ENCODE data around the gene TBK1.
A peak's percentile ranks its signal among the peaks of the same experiment; 100 is the strongest.

Gene TBK1

DNA sequence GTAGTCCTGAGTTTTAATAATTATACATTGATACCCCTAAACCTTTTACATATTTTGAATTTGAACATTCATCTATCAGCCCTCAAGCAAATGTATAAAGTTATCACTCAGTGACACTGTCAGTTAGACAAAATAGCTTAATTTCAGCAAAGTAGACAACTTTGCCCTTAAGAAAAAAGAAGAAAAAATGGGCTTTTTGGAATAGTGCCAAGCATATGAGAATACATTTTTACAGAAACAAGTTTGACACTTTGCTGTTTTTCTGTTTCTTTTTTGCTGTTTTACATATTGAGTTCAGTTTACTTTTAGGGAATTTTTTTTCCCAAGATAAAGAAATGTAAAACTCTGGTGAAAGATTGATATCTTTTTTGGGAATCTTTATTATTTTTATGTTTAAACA is 14.3 kb downstream of the TBK1 start:
- Mint-ChIP-seq H3K36me3 (peaks cover 8% of the 10 kb centered on the region), H3K27ac (no peak overlapping the region), H3K4me3 (no peak overlapping the region), H3K27me3 (no peaks in the 10 kb centered on the region), H3K9me3 (ENCODE audit: low read depth) (no peaks in the 10 kb centered on the region), H3K4me1 (ENCODE audit: low read depth) (no peaks in the 10 kb centered on the region)

DNA sequence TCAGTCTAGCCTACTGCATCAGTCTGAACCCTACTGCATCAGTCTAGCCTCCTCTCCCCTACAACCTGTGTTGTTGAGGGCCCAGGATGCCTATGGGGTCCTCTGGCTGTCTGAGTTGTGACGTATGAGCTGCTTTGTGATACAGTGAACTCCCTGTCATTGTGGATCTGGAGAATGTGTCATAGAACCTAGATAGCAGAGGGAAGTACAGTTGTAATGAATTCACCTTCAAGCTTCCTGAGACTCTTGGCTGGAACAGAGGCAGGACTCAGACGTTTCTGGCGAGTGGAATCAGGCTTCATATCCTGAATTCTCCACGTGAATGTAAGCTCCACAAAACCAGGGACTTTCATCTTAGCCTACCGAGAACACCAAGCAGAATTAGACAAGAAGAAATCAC is 17.0 kb downstream of the TBK1 start:
- Mint-ChIP-seq H3K9me3 (ENCODE audit: low read depth) (no peaks in the 10 kb centered on the region), H3K4me3 (no peak overlapping the region), H3K4me1 (ENCODE audit: low read depth) (no peaks in the 10 kb centered on the region), H3K27ac (no peak overlapping the region), H3K27me3 (no peaks in the 10 kb centered on the region), H3K36me3 (peaks cover 13% of the 10 kb centered on the region)

DNA sequence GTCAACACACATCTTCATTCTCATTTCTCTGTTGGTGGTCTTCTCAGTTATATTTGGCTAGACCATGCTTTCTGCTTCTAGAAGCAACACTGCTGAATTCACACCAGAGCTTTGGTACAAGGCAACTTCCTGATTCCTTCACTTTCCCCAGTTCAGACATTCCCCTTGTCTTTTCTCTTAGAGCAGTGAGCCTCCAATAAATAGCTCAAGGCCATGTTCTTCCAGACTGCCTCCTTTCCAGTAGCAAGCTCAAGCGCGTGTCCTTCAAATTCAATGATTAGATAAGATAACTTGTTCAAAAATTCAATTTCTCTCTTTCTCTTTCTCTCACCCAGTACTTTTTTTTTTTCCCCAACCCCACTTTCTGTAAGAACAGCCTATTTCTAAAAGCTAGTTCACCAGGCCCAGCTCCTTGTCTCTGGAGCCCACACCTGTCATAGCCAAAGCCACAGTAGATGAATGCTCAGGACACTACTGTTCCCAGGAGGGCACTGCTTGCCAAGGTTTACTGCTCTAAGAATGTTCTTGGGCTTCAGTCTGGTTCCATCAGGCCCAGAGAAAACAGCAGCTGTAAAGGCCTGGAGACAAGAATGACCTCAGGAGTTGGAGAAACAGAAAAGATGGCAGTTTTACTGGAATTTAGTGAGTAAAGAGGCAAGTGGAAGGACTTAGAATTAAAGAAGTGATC is 17.7 kb downstream of the TBK1 start:
- no peaks in the 10 kb centered on the region for H3K9me3 Mint-ChIP-seq (ENCODE audit: low read depth)
- no peaks in the 10 kb centered on the region for H3K4me1 Mint-ChIP-seq (ENCODE audit: low read depth)
- H3K4me3 Mint-ChIP-seq = no peak overlapping the region
- no peak overlapping the region for H3K27ac Mint-ChIP-seq
- no peaks in the 10 kb centered on the region for H3K27me3 Mint-ChIP-seq
- H3K36me3 Mint-ChIP-seq = peaks cover 13% of the 10 kb centered on the region

DNA sequence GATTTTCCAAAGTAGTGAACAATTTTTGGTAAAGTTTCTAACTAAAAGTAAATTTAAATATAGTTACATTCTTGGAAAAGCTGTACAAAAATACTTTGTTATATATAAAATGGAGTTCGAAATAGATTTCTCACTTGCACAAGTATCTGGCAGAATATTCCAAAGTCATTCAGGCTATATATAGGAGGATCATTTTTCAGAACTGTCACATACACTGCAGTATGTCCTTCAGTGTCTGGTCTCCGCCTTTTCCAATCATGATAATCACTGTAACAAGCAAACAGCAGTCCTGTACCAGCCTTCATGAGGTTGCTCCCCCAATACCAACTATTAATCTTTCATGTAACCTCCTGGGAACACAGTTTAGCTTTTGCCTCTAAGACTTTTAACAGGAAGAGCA is 18.6 kb downstream of the TBK1 start:
- Mint-ChIP-seq H3K9me3 (ENCODE audit: low read depth) (no peaks in the 10 kb centered on the region), H3K4me3 (no peak overlapping the region), H3K4me1 (ENCODE audit: low read depth) (no peaks in the 10 kb centered on the region), H3K27ac (no peak overlapping the region), H3K27me3 (no peaks in the 10 kb centered on the region), H3K36me3 (peaks cover 15% of the 10 kb centered on the region)

DNA sequence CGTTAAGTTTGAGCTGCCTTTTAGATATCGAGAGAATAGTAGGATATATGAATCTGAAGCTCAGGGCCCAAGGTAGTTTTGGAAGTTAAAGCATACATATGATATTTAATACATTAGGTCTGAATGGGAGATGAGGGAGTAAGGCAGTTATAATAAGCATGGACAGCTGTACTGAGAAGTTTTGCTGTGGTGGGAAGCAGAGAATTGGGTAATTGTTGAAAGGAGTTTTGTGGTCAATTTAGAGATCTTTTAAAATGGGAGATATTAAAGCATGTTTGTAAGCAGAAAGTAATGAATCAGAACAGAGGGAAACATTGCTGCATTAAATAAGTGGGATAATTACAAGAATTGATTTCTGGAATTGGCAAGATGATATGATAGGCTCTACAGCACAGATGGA is 21.3 kb downstream of the TBK1 start:
- no peaks in the 10 kb centered on the region for H3K4me1 Mint-ChIP-seq (ENCODE audit: low read depth)
- H3K27me3 Mint-ChIP-seq = no peaks in the 10 kb centered on the region
- no peak overlapping the region for H3K27ac Mint-ChIP-seq
- no peaks in the 10 kb centered on the region for H3K9me3 Mint-ChIP-seq (ENCODE audit: low read depth)
- no peak overlapping the region for H3K4me3 Mint-ChIP-seq
- H3K36me3 Mint-ChIP-seq = peaks cover 22% of the 10 kb centered on the region

DNA sequence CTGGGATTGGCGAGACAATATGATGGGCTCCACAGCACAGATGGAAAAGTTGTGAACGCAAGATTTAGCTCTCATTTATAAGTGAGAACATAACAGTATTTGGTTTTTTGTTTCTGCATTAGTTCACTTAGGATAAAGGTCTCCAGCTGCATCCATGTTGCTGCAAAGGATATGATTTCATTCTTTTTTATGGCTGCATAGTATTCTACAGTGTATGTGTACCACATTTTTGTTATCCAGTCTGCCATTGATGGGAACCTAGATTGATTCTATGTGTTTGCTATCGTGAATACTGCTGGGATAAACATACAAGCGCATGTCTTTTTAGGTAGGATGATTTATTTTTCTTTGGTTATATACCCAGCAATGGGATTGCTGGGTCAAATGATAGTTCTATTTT is 23.6 kb downstream of the TBK1 start:
- Mint-ChIP-seq H3K4me1 (ENCODE audit: low read depth) (no peaks in the 10 kb centered on the region), H3K27me3 (no peaks in the 10 kb centered on the region), H3K4me3 (no peak overlapping the region), H3K36me3 (peaks cover 26% of the 10 kb centered on the region), H3K9me3 (ENCODE audit: low read depth) (no peaks in the 10 kb centered on the region), H3K27ac (no peak overlapping the region)

DNA sequence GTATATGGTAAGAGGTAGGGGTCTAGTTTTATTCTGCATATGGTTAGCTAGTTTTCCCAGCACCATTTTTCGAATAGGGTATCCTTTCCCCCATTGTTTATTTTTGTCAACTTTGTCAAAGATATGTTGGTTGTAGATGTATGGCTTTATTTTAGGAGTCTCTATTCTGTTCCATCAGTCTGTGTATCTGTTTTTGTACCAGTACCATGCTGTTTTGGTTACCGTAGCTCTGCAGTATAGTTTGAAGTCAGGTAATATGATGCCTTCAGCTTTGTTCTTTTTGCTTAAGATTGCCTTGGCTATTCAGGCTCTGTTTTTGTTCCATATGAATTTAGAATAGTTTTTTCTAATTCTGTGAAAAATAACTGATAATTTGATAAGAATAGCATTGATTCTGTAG is 24.9 kb downstream of the TBK1 start:
- no peaks in the 10 kb centered on the region for H3K4me1 Mint-ChIP-seq (ENCODE audit: low read depth)
- H3K9me3 Mint-ChIP-seq (ENCODE audit: low read depth) = no peaks in the 10 kb centered on the region
- no peak overlapping the region for H3K27ac Mint-ChIP-seq
- H3K27me3 Mint-ChIP-seq = no peaks in the 10 kb centered on the region
- no peak overlapping the region for H3K4me3 Mint-ChIP-seq
- H3K36me3 Mint-ChIP-seq = peaks cover 21% of the 10 kb centered on the region

DNA sequence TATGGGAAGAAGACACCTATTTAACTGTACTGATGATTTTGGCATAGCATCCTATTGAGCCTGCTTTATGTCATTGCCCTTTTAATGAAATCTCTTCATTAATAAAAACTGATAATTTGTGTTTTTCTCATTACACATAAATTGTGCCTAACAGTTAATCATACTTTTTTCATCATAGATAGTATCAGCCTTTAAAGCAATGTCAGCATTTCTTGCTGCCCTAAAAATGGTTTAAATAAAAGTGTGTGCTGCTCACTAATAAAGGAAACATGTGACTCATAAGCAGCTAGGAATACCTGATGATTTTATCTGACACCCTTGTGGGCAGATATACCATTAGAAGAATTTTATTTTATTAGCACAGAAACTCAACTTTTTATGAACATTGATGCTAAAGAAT is 26.7 kb downstream of the TBK1 start:
- no peak overlapping the region for H3K4me3 Mint-ChIP-seq
- no peaks in the 10 kb centered on the region for H3K27me3 Mint-ChIP-seq
- peaks cover 25% of the 10 kb centered on the region for H3K36me3 Mint-ChIP-seq
- H3K9me3 Mint-ChIP-seq (ENCODE audit: low read depth) = no peaks in the 10 kb centered on the region
- H3K4me1 Mint-ChIP-seq (ENCODE audit: low read depth) = no peaks in the 10 kb centered on the region
- no peak overlapping the region for H3K27ac Mint-ChIP-seq

DNA sequence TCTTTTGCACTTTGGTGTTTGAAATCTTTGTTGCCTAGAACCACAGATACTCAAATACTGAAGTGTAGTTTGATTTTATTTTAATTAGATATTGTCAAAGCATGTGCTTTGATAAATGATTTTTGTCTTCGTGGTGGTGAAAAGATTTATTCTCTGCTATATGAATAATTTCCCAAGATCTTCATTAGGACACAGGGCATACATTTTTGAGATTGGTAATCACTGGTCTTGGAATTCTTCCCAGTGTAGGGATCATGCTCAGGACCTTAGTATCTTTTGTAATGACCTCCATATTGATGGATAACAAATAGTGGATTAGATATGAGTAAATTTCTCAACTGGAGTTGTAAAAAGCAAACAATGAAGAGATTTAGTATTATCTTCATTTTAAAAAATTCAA is 28.2 kb downstream of the TBK1 start:
- H3K36me3 Mint-ChIP-seq = peaks cover 25% of the 10 kb centered on the region

DNA sequence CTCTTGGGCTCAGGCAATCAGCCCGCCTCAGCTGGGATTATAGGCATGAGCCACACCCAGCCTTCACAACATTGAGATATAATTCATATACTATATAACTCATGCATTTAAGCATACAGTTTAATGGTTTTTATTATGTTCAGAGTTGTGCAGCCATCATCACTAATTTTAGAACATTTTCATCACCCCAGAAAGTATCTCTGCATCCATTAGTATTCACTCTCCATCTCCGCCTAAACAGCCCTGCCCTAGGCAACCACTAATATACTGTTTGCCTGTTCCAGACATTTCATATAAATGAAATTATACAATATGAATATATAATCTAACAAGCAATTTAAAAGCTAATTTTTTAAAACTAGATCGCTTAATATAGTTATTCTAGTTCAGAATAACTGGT is 34.7 kb downstream of the TBK1 start:
- Mint-ChIP-seq H3K36me3 (peaks cover 9% of the 10 kb centered on the region), H3K27ac (no peak overlapping the region), H3K9me3 (ENCODE audit: low read depth) (no peaks in the 10 kb centered on the region), H3K4me1 (ENCODE audit: low read depth) (peaks cover 2% of the 10 kb centered on the region), H3K27me3 (no peaks in the 10 kb centered on the region), H3K4me3 (no peak overlapping the region)

More for the DNA sequence above, 28.2 kb downstream of the TBK1 start:
- Mint-ChIP-seq H3K27ac (no peak overlapping the region), H3K4me1 (ENCODE audit: low read depth) (no peaks in the 10 kb centered on the region), H3K27me3 (no peaks in the 10 kb centered on the region), H3K4me3 (no peak overlapping the region), H3K9me3 (ENCODE audit: low read depth) (no peaks in the 10 kb centered on the region)

DNA sequence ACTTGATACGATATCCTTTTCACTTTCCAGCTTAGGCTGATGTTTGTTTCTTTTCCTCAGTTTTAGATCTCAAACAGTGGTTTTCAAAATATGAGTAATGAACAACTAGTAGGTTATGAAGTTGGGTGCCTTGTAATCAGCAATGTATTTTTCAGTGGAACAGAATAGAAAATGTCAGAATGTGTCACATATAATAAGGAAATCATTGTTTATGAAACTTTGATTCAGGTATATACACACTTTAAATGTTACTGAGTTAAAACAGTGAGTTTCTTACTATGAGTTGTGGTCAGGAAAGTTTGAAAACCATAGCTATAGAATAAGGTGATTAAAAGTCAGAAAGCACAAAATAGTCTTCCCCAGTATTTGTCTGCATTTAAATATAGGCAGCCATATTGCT is 39.8 kb downstream of the TBK1 start:
- H3K27me3 Mint-ChIP-seq = no peaks in the 10 kb centered on the region
- H3K27ac Mint-ChIP-seq = no peak overlapping the region
- H3K36me3 Mint-ChIP-seq = peaks cover 7% of the 10 kb centered on the region
- no peaks in the 10 kb centered on the region for H3K9me3 Mint-ChIP-seq (ENCODE audit: low read depth)
- H3K4me3 Mint-ChIP-seq = no peak overlapping the region
- peaks cover 13% of the 10 kb centered on the region for H3K4me1 Mint-ChIP-seq (ENCODE audit: low read depth)

DNA sequence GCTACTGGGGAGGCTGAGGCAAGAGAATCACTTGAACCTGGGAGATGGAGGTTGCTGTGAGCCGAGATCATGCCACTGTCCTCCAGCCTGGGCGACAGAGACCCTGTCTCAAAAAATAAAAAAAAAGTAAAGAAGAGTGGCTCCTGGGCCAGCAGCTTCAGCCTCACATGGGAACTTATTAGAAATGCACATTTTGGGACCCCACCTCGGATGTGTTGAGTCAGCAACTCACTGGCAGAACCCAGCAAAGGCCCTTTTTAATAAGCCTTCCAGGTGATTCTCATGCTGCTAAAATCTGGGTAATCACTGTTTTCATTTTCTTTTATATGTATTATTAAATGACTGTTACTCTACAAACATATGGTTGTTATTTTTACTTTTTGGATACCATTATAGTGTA is 41.6 kb downstream of the TBK1 start:
- Mint-ChIP-seq H3K4me1 (ENCODE audit: low read depth) (peaks cover 13% of the 10 kb centered on the region), H3K36me3 (peaks cover 7% of the 10 kb centered on the region), H3K9me3 (ENCODE audit: low read depth) (no peaks in the 10 kb centered on the region), H3K27ac (no peak overlapping the region), H3K4me3 (no peak overlapping the region), H3K27me3 (no peaks in the 10 kb centered on the region)

DNA sequence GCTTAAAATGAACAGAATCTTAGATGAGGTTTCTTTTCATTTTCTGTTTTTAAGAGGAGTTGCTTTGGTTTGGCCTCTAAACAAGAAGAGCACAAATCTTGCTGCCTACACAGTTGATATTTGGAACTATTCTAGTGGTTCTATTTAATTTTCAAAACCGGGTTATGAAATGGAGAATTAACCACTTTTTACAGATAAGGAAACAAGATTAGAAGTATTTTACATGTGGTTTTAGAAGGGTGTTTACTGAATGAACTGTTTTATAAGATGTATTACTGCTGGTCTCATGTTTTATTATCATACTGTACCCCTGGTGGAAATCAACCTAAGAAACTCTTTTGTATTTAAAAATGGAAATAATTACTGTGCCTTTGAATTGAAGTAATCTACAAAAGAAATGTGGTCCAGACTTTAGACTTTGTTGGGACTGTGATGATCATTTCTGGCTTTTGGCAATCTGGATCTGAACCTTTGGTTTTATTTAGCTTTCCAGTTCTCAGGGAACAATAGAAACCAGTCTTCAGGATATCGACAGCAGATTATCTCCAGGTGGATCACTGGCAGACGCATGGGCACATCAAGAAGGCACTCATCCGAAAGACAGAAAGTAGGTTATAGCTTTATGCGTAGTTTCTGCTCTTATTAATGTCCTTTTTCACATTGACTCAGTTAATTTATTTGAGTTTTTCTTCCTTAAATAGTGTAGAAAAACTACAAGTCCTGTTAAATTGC is 43.2 kb downstream of the TBK1 start:
- Mint-ChIP-seq H3K4me3 (no peak overlapping the region), H3K9me3 (ENCODE audit: low read depth) (no peaks in the 10 kb centered on the region), H3K4me1 (ENCODE audit: low read depth) (peaks cover 11% of the 10 kb centered on the region), H3K27me3 (no peaks in the 10 kb centered on the region), H3K27ac (peak overlapping the region; percentile 28), H3K36me3 (peaks cover 9% of the 10 kb centered on the region)

DNA sequence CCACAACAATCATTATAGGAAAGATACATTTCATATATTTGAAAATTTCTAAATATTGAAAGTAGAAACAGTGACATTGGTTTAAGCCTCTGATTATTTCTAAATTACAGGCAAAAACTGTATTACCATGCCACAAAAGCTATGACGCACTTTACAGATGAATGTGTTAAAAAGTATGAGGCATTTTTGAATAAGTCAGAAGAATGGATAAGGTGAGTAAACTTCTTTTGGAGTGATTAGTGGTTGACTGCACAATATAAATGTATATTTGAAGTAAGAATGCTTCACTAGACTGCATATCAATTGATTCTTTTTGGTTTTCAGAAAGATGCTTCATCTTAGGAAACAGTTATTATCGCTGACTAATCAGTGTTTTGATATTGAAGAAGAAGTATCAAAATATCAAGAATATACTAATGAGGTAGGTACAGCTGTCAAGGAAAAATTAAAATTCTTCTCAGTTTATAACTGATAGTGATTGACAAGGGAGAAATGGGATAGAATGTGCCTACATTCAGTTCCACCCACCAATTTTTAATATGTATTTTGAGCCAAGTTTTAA is 45.0 kb downstream of the TBK1 start:
- Mint-ChIP-seq H3K9me3 (ENCODE audit: low read depth) (no peaks in the 10 kb centered on the region), H3K27me3 (no peaks in the 10 kb centered on the region), H3K4me3 (no peak overlapping the region), H3K27ac (no peak overlapping the region), H3K36me3 (peaks cover 10% of the 10 kb centered on the region), H3K4me1 (ENCODE audit: low read depth) (peaks cover 11% of the 10 kb centered on the region)

DNA sequence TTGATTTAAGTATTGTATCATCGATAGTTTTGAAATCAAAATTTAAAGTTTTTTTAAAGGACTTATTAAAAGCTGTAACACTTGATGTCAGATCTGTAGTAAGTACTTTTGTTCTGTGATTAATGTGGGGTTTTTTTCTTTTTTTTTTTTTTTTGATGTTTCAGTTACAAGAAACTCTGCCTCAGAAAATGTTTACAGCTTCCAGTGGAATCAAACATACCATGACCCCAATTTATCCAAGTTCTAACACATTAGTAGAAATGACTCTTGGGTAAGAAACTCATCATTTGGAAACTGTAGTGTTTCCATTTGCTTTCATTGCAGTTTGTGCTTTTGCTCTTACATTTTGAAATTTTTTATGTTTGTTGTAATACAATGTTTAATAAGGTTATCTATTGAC is 45.6 kb downstream of the TBK1 start:
- Mint-ChIP-seq H3K9me3 (ENCODE audit: low read depth) (no peaks in the 10 kb centered on the region), H3K4me1 (ENCODE audit: low read depth) (peaks cover 11% of the 10 kb centered on the region), H3K27ac (no peak overlapping the region), H3K4me3 (no peak overlapping the region), H3K27me3 (no peaks in the 10 kb centered on the region), H3K36me3 (peaks cover 9% of the 10 kb centered on the region)

DNA sequence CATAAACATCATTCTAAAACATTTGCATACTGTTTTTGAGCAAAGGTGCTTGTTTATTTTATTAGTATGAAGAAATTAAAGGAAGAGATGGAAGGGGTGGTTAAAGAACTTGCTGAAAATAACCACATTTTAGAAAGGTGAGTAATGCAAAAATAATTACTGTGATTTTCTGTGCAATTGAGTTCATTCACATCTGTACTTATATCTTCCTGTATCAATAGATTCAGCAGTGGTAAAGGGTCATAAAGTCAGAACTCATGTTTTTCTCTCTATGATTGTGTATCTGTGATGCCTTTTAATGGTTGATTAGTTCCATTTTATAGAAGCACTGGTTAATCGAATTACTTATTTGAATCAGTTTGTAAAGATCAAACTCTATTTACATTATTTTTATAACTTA is 46.0 kb downstream of the TBK1 start:
- H3K9me3 Mint-ChIP-seq (ENCODE audit: low read depth) = no peaks in the 10 kb centered on the region
- H3K27ac Mint-ChIP-seq = no peak overlapping the region
- H3K4me3 Mint-ChIP-seq = no peak overlapping the region
- H3K36me3 Mint-ChIP-seq = peaks cover 11% of the 10 kb centered on the region
- peaks cover 11% of the 10 kb centered on the region for H3K4me1 Mint-ChIP-seq (ENCODE audit: low read depth)
- H3K27me3 Mint-ChIP-seq = no peaks in the 10 kb centered on the region

Measured in activated naive CD8-positive, alpha-beta T cell (primary cell).